NCI-H1105 (cell line): ENCODE data around the gene RNU7-1.
A peak's percentile ranks its signal among the peaks of the same experiment; 100 is the strongest.

ENCODE experiments used
- DNase-seq: peaks from one replicate; lab custom pipeline; 2025; lab: John Stamatoyannopoulos, UW

RNU7-1 gene

DNA sequence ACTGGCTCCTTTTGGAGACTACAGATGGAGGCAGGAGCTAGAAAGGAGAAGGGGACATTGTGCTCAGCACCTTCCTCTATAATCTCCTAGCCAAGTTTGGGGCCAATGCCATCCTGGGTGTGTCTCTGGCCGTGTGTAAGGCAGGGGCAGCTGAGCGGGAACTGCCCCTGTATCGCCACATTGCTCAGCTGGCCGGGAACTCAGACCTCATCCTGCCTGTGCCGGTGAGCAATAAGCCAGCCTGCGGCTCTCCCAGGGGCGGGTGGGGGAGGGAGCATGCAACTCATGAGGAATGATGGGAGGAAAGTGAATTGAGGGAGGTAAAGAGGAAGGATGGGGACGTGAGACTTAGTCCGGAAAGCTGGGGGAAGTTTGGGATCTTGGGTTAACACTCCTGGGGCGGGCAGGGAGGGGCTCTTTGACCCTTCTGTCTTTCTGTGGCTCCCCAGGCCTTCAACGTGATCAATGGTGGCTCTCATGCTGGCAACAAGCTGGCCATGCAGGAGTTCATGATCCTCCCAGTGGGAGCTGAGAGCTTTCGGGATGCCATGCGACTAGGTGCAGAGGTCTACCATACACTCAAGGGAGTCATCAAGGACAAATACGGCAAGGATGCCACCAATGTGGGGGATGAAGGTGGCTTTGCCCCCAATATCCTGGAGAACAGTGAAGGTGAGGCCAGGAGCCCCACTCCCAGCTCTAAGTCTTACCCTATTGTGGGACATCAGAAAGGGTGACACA lies 26.0 kb upstream of the RNU7-1 start:
- no peak for DNase-seq

DNA sequence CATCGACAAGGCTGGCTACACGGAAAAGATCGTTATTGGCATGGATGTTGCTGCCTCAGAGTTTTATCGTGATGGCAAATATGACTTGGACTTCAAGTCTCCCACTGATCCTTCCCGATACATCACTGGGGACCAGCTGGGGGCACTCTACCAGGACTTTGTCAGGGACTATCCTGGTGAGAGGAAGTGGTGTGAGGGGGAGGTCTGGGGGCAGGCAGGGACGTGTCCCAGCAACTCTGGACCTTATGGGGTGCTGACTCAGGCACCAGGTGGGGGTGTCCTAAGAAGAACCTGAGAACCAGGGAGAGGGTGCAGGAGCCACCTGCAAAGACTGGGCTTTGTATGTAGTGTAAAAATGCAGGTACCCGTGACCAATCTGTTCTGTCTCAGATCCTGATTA lies 24.0 kb upstream of the RNU7-1 start:
- DNase-seq, result no peak

DNA sequence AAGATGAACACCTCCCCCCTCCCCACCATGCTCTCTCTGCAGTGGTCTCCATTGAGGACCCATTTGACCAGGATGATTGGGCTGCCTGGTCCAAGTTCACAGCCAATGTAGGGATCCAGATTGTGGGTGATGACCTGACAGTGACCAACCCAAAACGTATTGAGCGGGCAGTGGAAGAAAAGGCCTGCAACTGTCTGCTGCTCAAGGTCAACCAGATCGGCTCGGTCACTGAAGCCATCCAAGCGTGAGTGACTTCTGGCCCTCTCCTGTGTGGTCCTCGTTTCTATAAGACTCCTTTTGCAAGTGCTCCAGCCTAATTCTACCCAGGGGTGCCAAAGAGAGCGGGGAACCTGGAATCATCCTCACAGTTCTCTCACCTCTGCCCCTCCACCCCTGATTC lies 22.1 kb upstream of the RNU7-1 start:
- DNase-seq, result no peak

DNA sequence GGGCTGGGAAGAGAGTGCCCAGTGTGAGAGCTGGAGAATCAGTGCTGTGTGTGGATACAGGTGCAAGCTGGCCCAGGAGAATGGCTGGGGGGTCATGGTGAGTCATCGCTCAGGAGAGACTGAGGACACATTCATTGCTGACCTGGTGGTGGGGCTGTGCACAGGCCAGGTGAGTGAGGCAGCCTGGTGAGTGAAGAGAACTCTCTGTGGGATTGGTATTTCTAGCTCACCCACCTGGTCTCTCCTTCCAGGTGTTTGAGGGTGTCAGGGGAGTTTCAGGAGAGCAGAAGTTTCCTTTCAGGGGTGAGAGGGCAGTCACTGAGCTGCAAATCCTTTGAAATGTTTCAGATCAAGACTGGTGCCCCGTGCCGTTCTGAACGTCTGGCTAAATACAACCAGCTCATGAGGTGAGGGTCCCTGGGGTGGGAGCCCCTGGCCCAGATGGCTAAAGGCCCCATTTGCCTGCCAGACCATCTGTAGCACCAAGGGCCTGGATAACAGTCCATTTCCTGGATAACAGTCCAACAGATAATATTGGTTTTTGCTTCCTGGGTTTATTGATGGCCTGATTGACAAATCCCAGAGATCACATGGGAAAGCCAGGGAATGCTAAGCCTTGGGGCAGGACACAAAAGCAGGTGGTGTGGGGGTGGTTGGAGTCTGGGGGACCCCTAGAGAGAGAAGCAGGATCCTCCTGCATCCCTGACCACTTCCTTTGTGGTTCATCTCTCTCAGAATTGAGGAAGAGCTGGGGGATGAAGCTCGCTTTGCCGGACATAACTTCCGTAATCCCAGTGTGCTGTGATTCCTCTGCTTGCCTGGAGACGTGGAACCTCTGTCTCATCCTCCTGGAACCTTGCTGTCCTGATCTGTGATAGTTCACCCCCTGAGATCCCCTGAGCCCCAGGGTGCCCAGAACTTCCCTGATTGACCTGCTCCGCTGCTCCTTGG lies 21.3 kb upstream of the RNU7-1 start:
- no peak for DNase-seq

DNA sequence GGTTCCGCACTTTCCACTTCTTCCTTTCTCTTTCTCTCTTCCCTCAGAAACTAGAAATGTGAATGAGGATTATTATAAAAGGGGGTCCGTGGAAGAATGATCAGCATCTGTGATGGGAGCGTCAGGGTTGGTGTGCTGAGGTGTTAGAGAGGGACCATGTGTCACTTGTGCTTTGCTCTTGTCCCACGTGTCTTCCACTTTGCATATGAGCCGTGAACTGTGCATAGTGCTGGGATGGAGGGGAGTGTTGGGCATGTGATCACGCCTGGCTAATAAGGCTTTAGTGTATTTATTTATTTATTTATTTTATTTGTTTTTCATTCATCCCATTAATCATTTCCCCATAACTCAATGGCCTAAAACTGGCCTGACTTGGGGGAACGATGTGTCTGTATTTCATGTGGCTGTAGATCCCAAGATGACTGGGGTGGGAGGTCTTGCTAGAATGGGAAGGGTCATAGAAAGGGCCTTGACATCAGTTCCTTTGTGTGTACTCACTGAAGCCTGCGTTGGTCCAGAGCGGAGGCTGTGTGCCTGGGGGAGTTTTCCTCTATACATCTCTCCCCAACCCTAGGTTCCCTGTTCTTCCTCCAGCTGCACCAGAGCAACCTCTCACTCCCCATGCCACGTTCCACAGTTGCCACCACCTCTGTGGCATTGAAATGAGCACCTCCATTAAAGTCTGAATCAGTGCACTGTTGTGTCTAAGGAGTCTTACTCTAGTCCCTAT lies 20.4 kb upstream of the RNU7-1 start:
- no peak for DNase-seq

DNA sequence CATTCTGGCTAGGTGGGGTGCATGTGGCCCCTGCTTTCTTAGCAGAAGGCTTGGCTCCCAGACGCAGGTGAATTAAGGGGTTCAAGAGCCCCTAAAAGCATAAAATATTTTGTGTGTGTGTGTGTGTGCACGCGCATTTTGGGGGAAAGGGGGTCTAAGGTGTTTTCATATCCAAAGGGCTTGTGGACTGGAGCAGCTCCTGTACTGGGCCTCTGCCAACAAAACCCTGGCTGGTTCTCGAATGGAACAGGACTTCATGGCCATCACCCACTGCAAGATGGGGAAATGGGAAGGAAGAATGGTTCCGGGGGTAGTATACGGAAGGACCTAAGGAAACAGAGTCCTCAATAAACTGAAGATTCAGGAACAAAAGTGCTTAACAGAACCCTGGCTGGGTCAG lies 19.8 kb upstream of the RNU7-1 start:
- DNase-seq, result no peak

DNA sequence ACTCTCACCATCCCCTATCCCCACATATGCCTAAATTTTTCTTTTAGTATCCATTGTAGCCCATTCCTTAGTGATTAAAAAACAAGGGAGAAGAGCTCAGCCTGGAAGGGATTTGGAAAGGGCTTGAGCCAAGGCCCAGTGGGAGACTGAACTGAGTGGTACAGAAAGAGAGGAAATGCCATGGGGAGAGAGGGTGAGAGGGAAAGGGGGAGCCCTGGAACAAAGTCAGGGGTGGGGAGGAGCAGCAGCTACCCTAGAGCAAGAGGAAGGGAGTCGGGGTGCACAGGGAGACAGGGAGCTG lies 18.4 kb upstream of the RNU7-1 start:
- no peak for DNase-seq

DNA sequence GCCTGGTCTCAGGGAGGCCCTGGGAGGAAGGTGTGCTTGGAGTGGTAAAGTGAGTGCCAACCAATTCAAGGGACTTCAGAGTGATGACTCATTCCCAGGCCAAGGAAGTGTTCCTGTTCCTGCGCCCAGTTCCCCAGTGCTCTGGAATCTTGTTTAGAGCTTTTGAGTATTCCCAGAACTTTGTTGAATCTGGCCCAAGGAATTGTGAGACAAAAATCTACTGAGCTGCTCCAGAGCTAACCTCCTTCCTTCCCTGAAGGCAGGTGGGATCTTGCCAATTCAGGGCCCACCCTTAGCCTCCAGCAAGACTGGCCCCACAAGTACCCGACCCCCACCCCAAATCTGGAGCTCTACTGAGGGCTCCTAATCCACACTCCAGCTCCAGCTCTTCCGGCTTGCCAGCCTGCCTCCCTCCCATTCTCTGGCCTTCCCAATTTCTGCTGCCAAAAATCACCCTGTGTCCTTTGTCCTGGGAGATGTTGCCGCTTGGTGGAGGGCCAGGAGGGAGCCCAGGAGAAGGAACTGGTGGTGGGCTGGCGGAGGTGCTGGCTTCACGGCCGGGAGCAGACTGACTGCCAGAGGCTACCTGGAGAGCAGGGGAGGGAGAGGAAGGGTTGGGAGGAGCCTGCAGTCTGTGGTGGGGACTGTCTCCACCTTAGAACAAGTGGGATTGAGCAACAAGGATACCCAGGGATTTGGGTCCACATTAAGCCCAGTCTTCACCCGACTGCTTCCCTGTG lies 17.9 kb upstream of the RNU7-1 start:
- peak; percentile 23 for DNase-seq

DNA sequence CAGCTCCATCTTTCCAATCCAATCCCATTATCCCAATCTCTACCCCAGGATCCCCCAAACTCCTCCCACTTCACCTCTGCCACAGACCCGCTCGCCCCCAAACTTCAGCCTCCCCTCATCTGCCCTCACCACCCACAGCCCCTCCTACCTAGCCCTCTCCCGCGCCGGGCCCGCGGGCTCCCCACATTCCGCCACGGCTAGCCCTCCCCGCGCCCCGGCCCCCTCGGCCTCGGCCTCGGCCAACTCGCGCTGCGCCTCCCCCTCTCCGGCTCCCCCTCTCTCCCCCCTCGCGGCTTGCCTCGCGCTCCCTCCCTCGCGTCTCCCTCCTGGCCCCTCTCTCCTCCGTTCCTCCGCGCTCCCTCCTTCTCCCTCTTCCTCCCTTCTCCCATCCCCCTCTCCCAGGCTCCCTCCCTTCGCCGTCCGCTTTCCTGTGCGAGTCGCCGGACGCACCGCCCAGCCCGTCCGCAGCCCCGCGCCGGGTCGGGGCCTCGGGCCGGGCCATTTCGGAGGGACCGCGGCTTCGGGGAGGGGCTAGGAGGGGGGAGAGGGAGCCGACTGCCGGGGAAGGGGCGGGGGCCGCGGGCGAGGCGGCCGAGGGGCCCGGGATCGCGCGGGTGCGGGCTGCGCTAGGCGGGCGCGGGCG lies 16.1 kb upstream of the RNU7-1 start, which contains the start of gene ATN1:
TSS of gene ATN1 (plus strand) at position 581 of the 643 bp plus-strand sequence. CDS start 6,043 bp downstream, outside the sequence.
- peak; percentile 60 for DNase-seq

DNA sequence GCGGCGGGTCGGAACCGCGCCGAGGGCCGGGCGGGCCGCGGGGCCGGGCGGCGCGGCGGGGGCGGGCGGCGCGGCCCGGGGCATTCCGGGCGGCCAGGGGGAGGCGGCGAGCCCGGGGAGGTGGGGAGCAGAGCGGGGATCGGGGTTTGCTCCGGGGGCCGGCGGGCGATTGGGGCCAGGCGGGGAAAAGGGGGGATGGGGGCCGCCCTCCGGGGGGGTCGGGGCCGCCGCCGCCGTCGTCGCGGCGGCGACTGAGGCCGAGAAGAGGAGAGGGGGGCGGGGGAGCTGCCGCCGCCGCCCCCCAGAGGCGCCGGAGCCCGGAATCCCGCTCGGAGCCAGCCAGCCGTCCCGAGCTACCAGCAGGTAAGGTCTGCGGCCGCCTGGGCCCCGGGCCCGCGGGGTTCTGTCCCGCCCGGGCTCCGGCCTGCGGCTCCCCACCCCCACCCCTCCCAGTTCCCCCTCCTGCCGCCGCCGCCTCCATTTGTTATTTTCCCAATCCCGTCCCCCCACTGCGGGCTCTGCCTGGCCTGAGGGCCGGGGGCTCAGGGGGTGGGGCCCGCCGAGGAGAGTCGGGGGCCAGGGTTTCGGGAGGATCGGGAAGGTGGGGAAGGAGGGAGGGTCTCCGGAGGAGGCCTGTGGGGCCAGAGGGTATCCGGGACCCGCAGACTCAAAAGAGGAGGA lies 15.5 kb upstream of the RNU7-1 start:
- no peak for DNase-seq

DNA sequence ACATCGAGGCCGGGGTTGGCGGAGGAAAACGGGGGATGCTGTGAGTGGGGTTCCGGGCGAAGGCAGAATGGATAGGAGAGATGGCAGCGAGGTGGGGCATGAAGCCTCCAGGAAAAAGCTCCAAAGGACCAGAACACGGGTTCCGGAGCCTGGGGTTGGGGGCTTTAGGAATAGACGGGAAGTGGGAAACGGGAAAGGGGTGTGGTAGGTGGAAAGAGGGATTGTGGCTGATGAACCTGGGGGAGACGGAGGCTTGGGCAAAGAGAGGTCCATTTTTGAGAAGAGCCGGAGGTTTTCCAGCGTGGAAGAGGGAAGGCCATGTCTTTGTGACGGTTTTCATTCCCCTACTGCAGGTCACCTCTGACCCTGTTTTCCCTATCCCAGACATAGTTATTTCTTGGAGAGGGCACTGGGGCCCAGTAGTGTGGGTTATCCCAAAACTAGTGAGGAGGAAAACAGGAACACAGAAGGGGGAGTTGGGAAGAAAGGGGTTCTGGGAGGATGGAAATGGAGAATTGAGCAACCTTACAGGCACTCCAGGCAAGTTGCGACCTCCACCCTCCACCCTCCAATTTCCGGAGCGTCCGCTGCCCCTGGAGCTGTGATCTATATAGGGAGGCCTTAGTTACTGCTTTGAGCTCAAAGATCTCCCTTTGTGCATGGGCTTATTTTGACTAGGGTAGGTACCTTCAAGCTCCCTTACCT lies 14.8 kb upstream of the RNU7-1 start:
- no peak for DNase-seq

DNA sequence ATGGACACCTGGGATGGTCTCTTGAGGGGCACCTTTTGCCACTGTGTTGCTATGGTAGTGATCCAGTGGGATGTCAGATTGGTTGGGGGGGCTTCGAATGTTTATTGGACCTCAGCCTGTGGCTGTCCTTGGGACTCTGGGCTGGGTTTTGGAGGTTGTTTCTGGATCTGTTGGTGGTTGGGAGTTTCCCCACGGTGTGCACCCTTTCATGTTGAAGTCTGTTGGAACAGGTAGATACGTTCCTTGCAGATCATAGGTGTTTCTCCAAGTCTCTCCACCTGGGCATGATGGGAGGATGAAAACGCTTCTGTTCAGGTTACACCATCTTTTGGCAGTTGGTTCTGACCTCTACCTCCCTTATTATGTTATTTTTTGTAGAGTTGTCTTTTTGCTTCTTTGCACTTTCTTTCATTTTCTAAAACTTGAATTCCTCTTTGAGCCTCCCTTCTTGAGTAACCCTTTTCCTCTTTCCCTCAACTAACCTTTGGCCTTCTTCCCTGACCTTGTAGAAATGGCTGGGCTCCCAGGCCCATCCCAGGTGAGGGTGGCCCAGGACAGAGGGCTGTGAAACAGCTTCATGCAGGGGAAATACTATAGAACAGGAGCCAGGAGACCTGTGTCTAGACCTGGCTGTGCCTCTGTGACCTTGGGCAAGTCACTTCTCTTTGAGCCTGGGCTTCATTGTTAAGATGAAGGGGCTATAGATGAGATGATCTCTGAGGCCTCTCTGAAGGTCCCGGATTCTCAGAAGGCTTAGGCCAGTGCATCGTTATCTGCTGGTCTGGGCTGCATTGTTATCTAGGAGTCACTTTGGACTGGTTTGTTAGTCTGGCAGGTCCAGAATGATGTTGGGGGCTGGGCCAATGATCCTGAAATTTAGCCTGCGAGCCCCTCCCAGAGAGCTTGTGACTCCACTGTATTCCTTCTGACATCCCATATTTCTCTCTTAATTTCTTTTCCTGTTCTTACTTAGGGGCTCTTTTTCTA lies 13.9 kb upstream of the RNU7-1 start:
- no peak for DNase-seq

DNA sequence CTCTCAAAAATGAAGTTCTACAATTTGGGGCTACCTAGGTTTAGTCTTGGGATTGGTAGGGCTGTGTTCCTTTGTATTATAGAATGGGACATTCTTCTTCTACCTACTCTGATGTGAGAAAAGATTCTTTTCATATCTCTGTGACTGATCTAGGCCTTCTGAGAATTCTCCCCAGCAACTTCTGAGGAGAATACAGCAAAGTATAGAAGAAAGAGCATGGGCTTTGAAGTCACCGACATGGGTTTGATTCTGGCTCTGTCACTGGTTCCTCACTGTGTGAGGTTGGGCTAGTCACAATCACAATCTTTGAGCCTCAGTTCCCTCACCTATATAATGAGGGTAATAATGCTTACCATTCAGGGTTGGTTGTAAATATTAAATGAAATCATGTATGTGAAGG lies 10.8 kb upstream of the RNU7-1 start:
- DNase-seq, result no peak

DNA sequence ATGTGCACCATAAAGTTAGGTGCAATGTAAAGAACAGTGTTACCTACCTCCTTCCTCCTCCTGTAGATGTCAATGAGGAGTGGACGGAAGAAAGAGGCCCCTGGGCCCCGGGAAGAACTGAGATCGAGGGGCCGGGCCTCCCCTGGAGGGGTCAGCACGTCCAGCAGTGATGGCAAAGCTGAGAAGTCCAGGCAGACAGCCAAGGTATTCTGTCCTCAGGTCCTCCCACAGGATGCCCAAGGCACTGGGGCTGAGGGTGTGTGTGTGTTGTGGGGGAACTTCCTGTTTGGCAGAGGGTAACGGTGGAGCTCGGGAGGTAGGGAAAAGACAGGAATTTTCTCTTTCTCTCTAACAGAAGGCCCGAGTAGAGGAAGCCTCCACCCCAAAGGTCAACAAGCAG lies 9.5 kb upstream of the RNU7-1 start:
- no peak for DNase-seq

DNA sequence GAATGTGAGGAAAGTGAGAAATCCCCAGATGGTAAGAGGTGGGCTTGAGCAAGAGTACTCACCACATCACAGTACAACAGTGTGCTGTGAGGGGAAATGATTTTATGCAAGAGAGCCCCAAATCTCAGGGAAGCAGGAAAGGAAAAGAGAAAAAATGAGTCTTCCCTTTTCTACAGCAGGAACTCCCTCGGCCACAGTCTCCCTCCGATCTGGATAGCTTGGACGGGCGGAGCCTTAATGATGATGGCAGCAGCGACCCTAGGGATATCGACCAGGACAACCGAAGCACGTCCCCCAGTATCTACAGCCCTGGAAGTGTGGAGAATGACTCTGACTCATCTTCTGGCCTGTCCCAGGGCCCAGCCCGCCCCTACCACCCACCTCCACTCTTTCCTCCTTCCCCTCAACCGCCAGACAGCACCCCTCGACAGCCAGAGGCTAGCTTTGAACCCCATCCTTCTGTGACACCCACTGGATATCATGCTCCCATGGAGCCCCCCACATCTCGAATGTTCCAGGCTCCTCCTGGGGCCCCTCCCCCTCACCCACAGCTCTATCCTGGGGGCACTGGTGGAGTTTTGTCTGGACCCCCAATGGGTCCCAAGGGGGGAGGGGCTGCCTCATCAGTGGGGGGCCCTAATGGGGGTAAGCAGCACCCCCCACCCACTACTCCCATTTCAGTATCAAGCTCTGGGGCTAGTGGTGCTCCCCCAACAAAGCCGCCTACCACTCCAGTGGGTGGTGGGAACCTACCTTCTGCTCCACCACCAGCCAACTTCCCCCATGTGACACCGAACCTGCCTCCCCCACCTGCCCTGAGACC lies 8.0 kb upstream of the RNU7-1 start:
- DNase-seq, result no peak

DNA sequence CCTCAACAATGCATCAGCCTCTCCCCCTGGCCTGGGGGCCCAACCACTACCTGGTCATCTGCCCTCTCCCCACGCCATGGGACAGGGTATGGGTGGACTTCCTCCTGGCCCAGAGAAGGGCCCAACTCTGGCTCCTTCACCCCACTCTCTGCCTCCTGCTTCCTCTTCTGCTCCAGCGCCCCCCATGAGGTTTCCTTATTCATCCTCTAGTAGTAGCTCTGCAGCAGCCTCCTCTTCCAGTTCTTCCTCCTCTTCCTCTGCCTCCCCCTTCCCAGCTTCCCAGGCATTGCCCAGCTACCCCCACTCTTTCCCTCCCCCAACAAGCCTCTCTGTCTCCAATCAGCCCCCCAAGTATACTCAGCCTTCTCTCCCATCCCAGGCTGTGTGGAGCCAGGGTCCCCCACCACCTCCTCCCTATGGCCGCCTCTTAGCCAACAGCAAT lies 7.4 kb upstream of the RNU7-1 start:
- no peak for DNase-seq

DNA sequence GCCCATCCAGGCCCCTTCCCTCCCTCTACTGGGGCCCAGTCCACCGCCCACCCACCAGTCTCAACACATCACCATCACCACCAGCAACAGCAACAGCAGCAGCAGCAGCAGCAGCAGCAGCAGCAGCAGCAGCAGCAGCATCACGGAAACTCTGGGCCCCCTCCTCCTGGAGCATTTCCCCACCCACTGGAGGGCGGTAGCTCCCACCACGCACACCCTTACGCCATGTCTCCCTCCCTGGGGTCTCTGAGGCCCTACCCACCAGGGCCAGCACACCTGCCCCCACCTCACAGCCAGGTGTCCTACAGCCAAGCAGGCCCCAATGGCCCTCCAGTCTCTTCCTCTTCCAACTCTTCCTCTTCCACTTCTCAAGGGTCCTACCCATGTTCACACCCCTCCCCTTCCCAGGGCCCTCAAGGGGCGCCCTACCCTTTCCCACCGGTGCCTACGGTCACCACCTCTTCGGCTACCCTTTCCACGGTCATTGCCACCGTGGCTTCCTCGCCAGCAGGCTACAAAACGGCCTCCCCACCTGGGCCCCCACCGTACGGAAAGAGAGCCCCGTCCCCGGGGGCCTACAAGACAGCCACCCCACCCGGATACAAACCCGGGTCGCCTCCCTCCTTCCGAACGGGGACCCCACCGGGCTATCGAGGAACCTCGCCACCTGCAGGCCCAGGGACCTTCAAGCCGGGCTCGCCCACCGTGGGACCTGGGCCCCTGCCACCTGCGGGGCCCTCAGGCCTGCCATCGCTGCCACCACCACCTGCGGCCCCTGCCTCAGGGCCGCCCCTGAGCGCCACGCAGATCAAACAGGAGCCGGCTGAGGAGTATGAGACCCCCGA lies 6.8 kb upstream of the RNU7-1 start:
- peak; percentile 78 for DNase-seq
